GM18505 (cell line): Measurements from ENCODE around the gene SLIT1.

ENCODE experiments used
- ATAC-seq: cut with Tn5 transposase; IDR thresholded peaks from one replicate; pipeline ENCODE4 v1.9.1; 2021; ENCODE audit not compliant: unreplicated experiment
- POLR2A ChIP-seq: IDR thresholded peaks from 4 replicates; pipeline ENCODE4 v1.6.1; 2011; ENCODE audit warnings: borderline replicate concordance; ENCODE audit not compliant: insufficient read depth, insufficient read length; ENCODE audit errors: extremely low read depth

SLIT1 gene

GRCh38 chr10:97059006-97059871 is 126.5 kb downstream of the SLIT1 start:
- TF ChIP-seq POLR2A, result no peak
- ATAC-seq, result no peak

GRCh38 chr10:97058521-97058920 is 127.2 kb downstream of the SLIT1 start:
- no peak for ATAC-seq
- TF ChIP-seq POLR2A, result no peak

GRCh38 chr10:97057491-97058235 is 128.1 kb downstream of the SLIT1 start:
- no peak for ATAC-seq
- TF ChIP-seq POLR2A, result no peak

GRCh38 chr10:97056003-97056630 is 129.6 kb downstream of the SLIT1 start:
- ATAC-seq, result no peak
- TF ChIP-seq POLR2A, result no peak

GRCh38 chr10:97053276-97053675 is 132.5 kb downstream of the SLIT1 start:
- ATAC-seq, result no peak
- TF ChIP-seq POLR2A, result no peak

GRCh38 chr10:97050956-97051496 is 134.7 kb downstream of the SLIT1 start:
- no peak for TF ChIP-seq POLR2A
- no peak for ATAC-seq

- TF ChIP-seq POLR2A, result no peak
- no peak for ATAC-seq
These were observed 135.5 kb downstream of the SLIT1 start for GRCh38 chr10:97050205-97050745.

- no peak for TF ChIP-seq POLR2A
- no peak for ATAC-seq
These were observed 136.1 kb downstream of the SLIT1 start for GRCh38 chr10:97049670-97050069.

- no peak for TF ChIP-seq POLR2A
- ATAC-seq, result no peak
These were observed 136.9 kb downstream of the SLIT1 start for GRCh38 chr10:97048649-97049427.

- no peak for ATAC-seq
- TF ChIP-seq POLR2A, result no peak
These were observed 138.0 kb downstream of the SLIT1 start for GRCh38 chr10:97047788-97048187.

- ATAC-seq, result no peak
- no peak for TF ChIP-seq POLR2A
These were observed 138.5 kb downstream of the SLIT1 start for GRCh38 chr10:97047083-97047736.
